OCI-LY7 (cell line): Measurements from ENCODE around the gene ZC3H14. TPM values are rescaled to one million over a fixed set of nuclear protein-coding genes. Genes with fewer than 3 reads are reported as not detected.

Experiments
- BruUV-seq: library from RNA; stranded (reverse); fragments of 400-500 nt; replicated peaks from 2 replicates; lab custom pipeline; 2021; lab: Mats Ljungman, UMichigan
- CTCF ChIA-PET: fragments of 300-600 bp; sonication (Branson Sonifier 250); formaldehyde crosslinking; loops from one replicate; lab custom pipeline; 2022; ENCODE audit warnings: antibody characterized with exemption; ENCODE audit not compliant: unreplicated experiment; lab: Charles Lee
- POLR2A ChIA-PET: fragments of 300-600 bp; sonication (Branson Sonifier 250); formaldehyde crosslinking; loops from one replicate; lab custom pipeline; 2022; ENCODE audit warnings: antibody characterized with exemption; lab: Charles Lee
- DNase-seq: peaks from one replicate; pipeline ENCODE4 v3.0.0-alpha.2; 2015; ENCODE audit warnings: low spot score
- H2AFZ ChIP-seq: fragments of 200-600 bp; sonication (generic), shearing (Covaris generic); 2 replicates; pipeline ENCODE4 v1.6.1; 2014; ENCODE audit warnings: mild to moderate bottlenecking, antibody characterized with exemption, low read length, moderate library complexity
- H3K27ac ChIP-seq: fragments of 200-600 bp; sonication (generic); 2 replicates; pipeline ENCODE4 v1.5.1; 2014; ENCODE audit warnings: mixed run types, low read depth, mild to moderate bottlenecking, moderate library complexity, low read length, inconsistent platforms; ENCODE audit not compliant: poor library complexity, severe bottlenecking
- H3K36me3 ChIP-seq: fragments of 200-600 bp; sonication (generic); 2 replicates; pipeline ENCODE4 v1.6.1; 2014; ENCODE audit warnings: mild to moderate bottlenecking, antibody characterized with exemption, low read length, moderate library complexity, mixed read lengths; ENCODE audit not compliant: insufficient read depth
- H3K4me1 ChIP-seq: fragments of 200-600 bp; sonication (generic); 2 replicates; pipeline ENCODE4 v1.5.1; 2014; ENCODE audit warnings: mild to moderate bottlenecking, low read length; ENCODE audit not compliant: insufficient read depth, poor library complexity, severe bottlenecking
- H3K4me2 ChIP-seq: fragments of 200-600 bp; sonication (generic); 2 replicates; pipeline ENCODE4 v1.6.1; 2014; ENCODE audit warnings: mild to moderate bottlenecking, low read length
- H3K4me3 ChIP-seq: fragments of 200-600 bp; sonication (generic); 2 replicates; pipeline ENCODE4 v1.5.1; 2014; ENCODE audit warnings: mild to moderate bottlenecking, low read depth, low read length; ENCODE audit not compliant: poor library complexity, severe bottlenecking
- H3K79me2 ChIP-seq: fragments of 200-600 bp; sonication (generic); 2 replicates; pipeline ENCODE4 v1.6.1; 2016; ENCODE audit warnings: low read depth, mild to moderate bottlenecking, low read length, moderate library complexity, mixed read lengths; ENCODE audit not compliant: insufficient read depth
- H3K9me2 ChIP-seq: fragments of 200-600 bp; sonication (generic); 2 replicates; pipeline ENCODE4 v1.6.1; 2016; ENCODE audit warnings: mild to moderate bottlenecking, low read length, mixed read lengths; ENCODE audit not compliant: insufficient read depth
- H3K9me3 ChIP-seq: fragments of 200-600 bp; sonication (generic); 2 replicates; pipeline ENCODE4 v1.6.1; 2014; ENCODE audit warnings: mild to moderate bottlenecking, mixed run types, low read length, mixed read lengths
- H4K20me1 ChIP-seq: fragments of 200-600 bp; sonication (generic); 2 replicates; pipeline ENCODE4 v1.6.1; 2014; ENCODE audit warnings: mild to moderate bottlenecking, antibody characterized with exemption, low read length, moderate library complexity, mixed read lengths; ENCODE audit not compliant: insufficient read depth
- EZH2phosphoT487 ChIP-seq: fragments of 200-600 bp; sonication (generic); IDR thresholded peaks from 2 replicates; pipeline ENCODE4 v1.6.1; 2018; ENCODE audit warnings: low read depth, borderline replicate concordance, mild to moderate bottlenecking, mixed run types, antibody characterized with exemption, low read length, moderate library complexity, mixed read lengths
- intact Hi-C: fragments of 100-400 bp; cut with micrococcal nuclease; formaldehyde crosslinking; loops from one replicate; pipeline ENCODE4 v1.10.0; 2022; ENCODE audit not compliant: unreplicated experiment
- total RNA-seq, 2 experiments: library from RNA; depleted of rRNA in 1 of 2; stranded (reverse); fragments of >200 nt in 1 of 2; shearing (Covaris generic) in 1 of 2; gene quantifications; 2 replicates each; pipeline ENCODE4 v1.2.3, GENCODE V29; 2014 to 2022
- TF ChIP-seq, protein P1 (sequence below): fragments of 200-600 bp; sonication (generic); conservative IDR thresholded peaks from 2 replicates; pipeline ENCODE4 v1.5.1; 2014; ENCODE audit warnings: mild to moderate bottlenecking, antibody characterized with exemption, low read length, moderate library complexity, mixed read lengths

Gene ZC3H14
- total RNA-seq, 2 experiments from 2014 or later: 36.6 to 53.5 TPM

DNA sequence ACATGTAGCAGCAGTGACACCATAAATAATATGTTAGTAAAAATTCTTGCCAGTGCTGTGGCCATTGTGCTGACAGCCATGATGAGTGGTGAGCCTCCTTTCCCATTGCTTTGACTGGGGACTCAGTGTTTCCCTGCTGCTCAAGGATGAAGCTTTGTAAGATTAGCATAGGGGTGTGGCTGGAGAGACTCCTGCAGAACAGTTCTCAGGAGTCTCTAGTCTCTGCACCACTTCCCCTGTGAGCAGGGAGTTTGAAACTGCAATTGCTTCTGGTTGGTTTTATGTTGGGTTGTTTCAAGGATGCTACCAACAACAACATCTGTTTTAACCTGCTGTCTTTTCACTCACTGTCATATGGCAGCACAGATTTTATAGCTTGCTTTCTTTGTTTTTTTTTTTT lies 41.4 kb downstream of the ZC3H14 start:
- H3K4me3 ChIP-seq: no peak overlapping the region
- no TSS peak for BruUV-seq
- no peak overlapping the region for H2AFZ ChIP-seq
- peaks cover 9% of the 10 kb centered on the region for H3K4me1 ChIP-seq
- ChIA-PET CTCF (no interaction called here), POLR2A (interaction anchor here (0.6 kb wide), 2 partner anchors 11 to 1962 kb away, joined by 3 to 4 read pairs; no protein-coding TSS in a partner anchor)
- H3K79me2 ChIP-seq: no peaks in the 10 kb centered on the region
- H3K9me3 ChIP-seq: no peaks in the 10 kb centered on the region
- intact Hi-C loops: no loop called here
- H3K9me2 ChIP-seq: no peaks in the 10 kb centered on the region
- H3K4me2 ChIP-seq: no peak overlapping the region
- no peak for TF ChIP-seq EZH2phosphoT487
- TF ChIP-seq, protein P1, sequence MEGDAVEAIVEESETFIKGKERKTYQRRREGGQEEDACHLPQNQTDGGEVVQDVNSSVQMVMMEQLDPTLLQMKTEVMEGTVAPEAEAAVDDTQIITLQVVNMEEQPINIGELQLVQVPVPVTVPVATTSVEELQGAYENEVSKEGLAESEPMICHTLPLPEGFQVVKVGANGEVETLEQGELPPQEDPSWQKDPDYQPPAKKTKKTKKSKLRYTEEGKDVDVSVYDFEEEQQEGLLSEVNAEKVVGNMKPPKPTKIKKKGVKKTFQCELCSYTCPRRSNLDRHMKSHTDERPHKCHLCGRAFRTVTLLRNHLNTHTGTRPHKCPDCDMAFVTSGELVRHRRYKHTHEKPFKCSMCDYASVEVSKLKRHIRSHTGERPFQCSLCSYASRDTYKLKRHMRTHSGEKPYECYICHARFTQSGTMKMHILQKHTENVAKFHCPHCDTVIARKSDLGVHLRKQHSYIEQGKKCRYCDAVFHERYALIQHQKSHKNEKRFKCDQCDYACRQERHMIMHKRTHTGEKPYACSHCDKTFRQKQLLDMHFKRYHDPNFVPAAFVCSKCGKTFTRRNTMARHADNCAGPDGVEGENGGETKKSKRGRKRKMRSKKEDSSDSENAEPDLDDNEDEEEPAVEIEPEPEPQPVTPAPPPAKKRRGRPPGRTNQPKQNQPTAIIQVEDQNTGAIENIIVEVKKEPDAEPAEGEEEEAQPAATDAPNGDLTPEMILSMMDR: no peak
- peaks cover 93% of the 10 kb centered on the region for H3K36me3 ChIP-seq
- no peak for DNase-seq
- no peak overlapping the region for H3K27ac ChIP-seq
- H4K20me1 ChIP-seq: no peaks in the 10 kb centered on the region

DNA sequence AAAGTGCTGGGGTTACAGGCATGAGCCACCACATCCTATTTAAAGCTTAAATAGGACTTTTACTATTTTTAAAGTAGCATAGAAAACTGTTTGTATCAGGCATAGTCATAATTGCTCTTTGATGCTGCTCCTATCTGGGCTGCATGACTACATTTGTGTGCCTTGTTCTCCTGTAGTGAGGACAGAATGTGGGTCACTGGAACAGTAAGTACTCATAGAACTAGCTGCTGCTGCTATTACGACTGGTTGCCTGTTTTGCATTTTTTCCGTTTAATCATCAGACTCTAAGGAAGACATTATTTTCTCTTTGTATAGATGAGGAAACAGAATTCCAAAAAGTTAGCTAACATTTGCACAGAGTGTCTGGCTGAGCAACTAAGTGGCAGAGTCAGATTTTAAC lies 42.8 kb downstream of the ZC3H14 start:
- Histone ChIP-seq H3K4me2 (no peak overlapping the region), H3K9me2 (no peaks in the 10 kb centered on the region), H3K27ac (no peak overlapping the region), H2AFZ (no peak overlapping the region), H3K4me3 (no peak overlapping the region), H3K4me1 (no peaks in the 10 kb centered on the region), H3K9me3 (no peaks in the 10 kb centered on the region), H3K79me2 (no peaks in the 10 kb centered on the region), H3K36me3 (peaks cover 98% of the 10 kb centered on the region), H4K20me1 (no peaks in the 10 kb centered on the region)
- ChIA-PET CTCF (no interaction called here), POLR2A (no interaction called here)
- no peak for DNase-seq
- intact Hi-C loops: no loop called here
- TF ChIP-seq, protein P1: no peak
- TF ChIP-seq EZH2phosphoT487: no peak
- no TSS peak for BruUV-seq

DNA sequence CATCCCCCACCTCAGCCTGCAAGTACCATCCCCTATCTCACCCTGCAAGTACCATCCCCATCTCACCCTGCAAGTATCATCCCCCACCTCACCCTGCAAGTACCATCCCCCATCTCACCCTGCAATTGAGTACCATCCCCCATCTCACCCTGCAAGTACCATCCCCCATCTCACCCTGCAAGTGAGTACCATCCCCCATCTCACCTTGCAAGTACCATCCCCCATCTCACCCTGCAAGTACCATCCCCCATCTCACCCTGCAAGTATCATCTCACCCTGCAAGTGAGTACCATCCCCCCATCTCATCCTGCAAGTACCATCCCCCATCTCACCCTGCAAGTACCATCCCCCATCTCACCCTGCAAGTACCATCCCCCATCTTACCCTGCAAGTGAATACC lies 45.0 kb downstream of the ZC3H14 start:
- H3K4me1 ChIP-seq: no peaks in the 10 kb centered on the region
- no peaks in the 10 kb centered on the region for H3K9me3 ChIP-seq
- no peak overlapping the region for H3K4me2 ChIP-seq
- no peak overlapping the region for H3K27ac ChIP-seq
- CTCF ChIA-PET: no interaction called here
- POLR2A ChIA-PET: no interaction called here
- H3K4me3 ChIP-seq: no peak overlapping the region
- no peak for TF ChIP-seq EZH2phosphoT487
- TF ChIP-seq, protein P1: no peak
- intact Hi-C loops: no loop called here
- no peak for DNase-seq
- no peaks in the 10 kb centered on the region for H3K9me2 ChIP-seq
- BruUV-seq: no TSS peak
- H3K36me3 ChIP-seq: peaks cover 96% of the 10 kb centered on the region
- no peaks in the 10 kb centered on the region for H4K20me1 ChIP-seq
- H2AFZ ChIP-seq: no peak overlapping the region
- H3K79me2 ChIP-seq: no peaks in the 10 kb centered on the region
